ENCODE results near the gene ENPEP.
"Not testable (repeated sequence)": the region's sequence is repeated elsewhere in the genome, so short reads cannot be mapped to it uniquely, and the experiment has no call there.

Gene ENPEP

GRCh38 chr4:110484767-110485166 is 8.8 kb downstream of the ENPEP start:
- DNase-seq: no peak

- no peak for DNase-seq
Measured at GRCh38 chr4:110485452-110485851, 9.5 kb downstream of the ENPEP start.

- DNase-seq: no peak
Measured at GRCh38 chr4:110486256-110486655, 10.3 kb downstream of the ENPEP start.

GRCh38 chr4:110486850-110487249 is 10.9 kb downstream of the ENPEP start:
- not testable (repeated sequence) for DNase-seq

GRCh38 chr4:110487873-110488272 is 11.9 kb downstream of the ENPEP start:
- no peak for DNase-seq

GRCh38 chr4:110489901-110490508 is 14.1 kb downstream of the ENPEP start:
- DNase-seq: no peak

- DNase-seq: no peak
Measured at GRCh38 chr4:110492522-110492921, 16.6 kb downstream of the ENPEP start.

GRCh38 chr4:110493520-110493919 is 17.6 kb downstream of the ENPEP start:
- no peak for DNase-seq

GRCh38 chr4:110498420-110498819 is 22.5 kb downstream of the ENPEP start:
- DNase-seq: no peak

- no peak for DNase-seq
Measured at GRCh38 chr4:110499126-110499525, 23.2 kb downstream of the ENPEP start.

GRCh38 chr4:110501826-110502225 is 25.9 kb downstream of the ENPEP start:
- no peak for DNase-seq

GRCh38 chr4:110503270-110504083 is 27.5 kb downstream of the ENPEP start:
- DNase-seq: no peak

- no peak for DNase-seq
Measured at GRCh38 chr4:110504084-110504435, 28.1 kb downstream of the ENPEP start.

GRCh38 chr4:110505440-110505839 is 29.5 kb downstream of the ENPEP start:
- no peak for DNase-seq

- DNase-seq: no peak
Measured at GRCh38 chr4:110508827-110509710, 33.1 kb downstream of the ENPEP start.

GRCh38 chr4:110510277-110510676 is 34.3 kb downstream of the ENPEP start:
- no peak for DNase-seq

- no peak for DNase-seq
Measured at GRCh38 chr4:110510955-110511544, 35.1 kb downstream of the ENPEP start.

GRCh38 chr4:110512901-110513300 is 36.9 kb downstream of the ENPEP start:
- DNase-seq: no peak

- DNase-seq: no peak
Measured at GRCh38 chr4:110514889-110515479, 39.0 kb downstream of the ENPEP start.

- no peak for DNase-seq
Measured at GRCh38 chr4:110515676-110516075, 39.7 kb downstream of the ENPEP start.

GRCh38 chr4:110516106-110516922 is 40.4 kb downstream of the ENPEP start:
- peak; percentile 69 for DNase-seq

Measured in T-helper 9 cell (primary cell).